ENCODE measurements around the gene NAALADL2.

NAALADL2 gene

GRCh38 chr3:175273573-175273972 lies 414.4 kb downstream of the NAALADL2 start:
- DNase-seq = no peak

GRCh38 chr3:175274056-175274455 lies 414.9 kb downstream of the NAALADL2 start:
- peak; percentile 78 for DNase-seq

GRCh38 chr3:175274474-175275218 lies 415.5 kb downstream of the NAALADL2 start:
- DNase-seq = peak; percentile 67

GRCh38 chr3:175278680-175279079 lies 419.5 kb downstream of the NAALADL2 start:
- DNase-seq = no peak

- DNase-seq = no peak
These were observed 420.3 kb downstream of the NAALADL2 start for GRCh38 chr3:175279457-175279856.

GRCh38 chr3:175279911-175280310 lies 420.8 kb downstream of the NAALADL2 start:
- DNase-seq = no peak

GRCh38 chr3:175287361-175287963 lies 428.3 kb downstream of the NAALADL2 start:
- DNase-seq = no peak

GRCh38 chr3:175288621-175289020 lies 429.5 kb downstream of the NAALADL2 start:
- DNase-seq = no peak

GRCh38 chr3:175294793-175295192 lies 435.7 kb downstream of the NAALADL2 start:
- no peak for DNase-seq

GRCh38 chr3:175295248-175296130 lies 436.4 kb downstream of the NAALADL2 start:
- DNase-seq = no peak

- DNase-seq = no peak
These were observed 438.1 kb downstream of the NAALADL2 start for GRCh38 chr3:175297216-175297615.

GRCh38 chr3:175301741-175302140 lies 442.6 kb downstream of the NAALADL2 start:
- DNase-seq = no peak

GRCh38 chr3:175304404-175304803 lies 445.3 kb downstream of the NAALADL2 start:
- DNase-seq = peak; percentile 8

GRCh38 chr3:175307642-175308041 lies 448.5 kb downstream of the NAALADL2 start:
- peak; percentile 49 for DNase-seq

- DNase-seq = peak; percentile 58
These were observed 449.0 kb downstream of the NAALADL2 start for GRCh38 chr3:175308097-175308496.

- DNase-seq = no peak
These were observed 450.9 kb downstream of the NAALADL2 start for GRCh38 chr3:175310046-175310445.

- DNase-seq = no peak
These were observed 452.3 kb downstream of the NAALADL2 start for GRCh38 chr3:175311404-175311803.

- no peak for DNase-seq
These were observed 452.8 kb downstream of the NAALADL2 start for GRCh38 chr3:175311946-175312345.

GRCh38 chr3:175312791-175313190 lies 453.7 kb downstream of the NAALADL2 start:
- DNase-seq = no peak

- no peak for DNase-seq
These were observed 457.7 kb downstream of the NAALADL2 start for GRCh38 chr3:175316799-175317198.

- no peak for DNase-seq
These were observed 466.3 kb downstream of the NAALADL2 start for GRCh38 chr3:175325440-175325839.

- DNase-seq = no peak
These were observed 466.9 kb downstream of the NAALADL2 start for GRCh38 chr3:175326041-175326440.

- DNase-seq = peak; percentile 10
These were observed 470.2 kb downstream of the NAALADL2 start for GRCh38 chr3:175329373-175329772.

GRCh38 chr3:175335229-175335628 lies 476.1 kb downstream of the NAALADL2 start:
- peak; percentile 69 for DNase-seq
